Spleen (tissue), 11 donors: ENCODE measurements around the gene QKI. TPM values are rescaled to one million over a fixed set of nuclear protein-coding genes. Genes with fewer than 3 reads are reported as not detected.

ENCODE experiments used
- DNase-seq: peaks from one replicate; pipeline ENCODE4 v3.0.0-alpha.2; 2020
- H3K27ac ChIP-seq, 8 donors: fragments of 200-600 bp; sonication (generic) in 7 of 8; 1 replicate in 4 of 8; 2 replicates in 4 of 8; pipeline versions ENCODE4 v1.5.0 to v1.8.0; 2016 to 2021; ENCODE audit warnings: inconsistent platforms in 4 of 8, mild to moderate bottlenecking in 4 of 8, moderate library complexity in 1 of 8
- H3K27me3 ChIP-seq, 7 donors: fragments of 200-600 bp; sonication (generic) in 6 of 7; replicated peaks in 1 of 7; 1 replicate in 4 of 7; 2 replicates in 3 of 7; pipeline versions ENCODE4 v1.5.0 to v1.8.0; 2016 to 2021; ENCODE audit warnings: inconsistent platforms in 3 of 7, mild to moderate bottlenecking in 1 of 7
- H3K36me3 ChIP-seq, 6 donors: fragments of 200-600 bp; sonication (generic) in 5 of 6; 1 replicate in 4 of 6; 2 replicates in 2 of 6; pipeline versions ENCODE4 v1.5.0 to v1.8.0; 2016 to 2021; ENCODE audit warnings: inconsistent platforms in 2 of 6
- H3K4me1 ChIP-seq, 6 donors: fragments of 200-600 bp; sonication (generic) in 5 of 6; 1 replicate in 3 of 6; 2 replicates in 3 of 6; pipeline versions ENCODE4 v1.5.0 to v1.8.0; 2016 to 2021; ENCODE audit warnings: inconsistent platforms in 3 of 6
- H3K4me3 ChIP-seq, 8 donors: fragments of 200-600 bp; sonication (generic) in 7 of 8; 1 replicate in 4 of 8; 2 replicates in 4 of 8; pipeline versions ENCODE4 v1.5.0 to v1.8.0; 2016 to 2021; ENCODE audit warnings: inconsistent platforms in 4 of 8, mild to moderate bottlenecking in 4 of 8, moderate library complexity in 2 of 8
- H3K9me3 ChIP-seq, 8 donors: fragments of 200-600 bp; sonication (generic) in 7 of 8; 1 replicate in 4 of 8; 2 replicates in 4 of 8; pipeline versions ENCODE4 v1.5.0 to v1.8.0; 2016 to 2021; ENCODE audit warnings: inconsistent platforms in 4 of 8
- POLR2A ChIP-seq, 3 donors: fragments of 450-650 bp; IDR thresholded peaks; one replicate each; pipeline ENCODE4 v1.5.1; 2017; ENCODE audit warnings: antibody characterized with exemption in 3 of 3, mild to moderate bottlenecking in 1 of 3
- POLR2AphosphoS5 ChIP-seq, 3 donors: sonication (generic); formaldehyde crosslinking; IDR thresholded peaks; one replicate each; pipeline ENCODE4 v1.5.1; 2017; ENCODE audit warnings: antibody characterized with exemption in 3 of 3
- WGBS, 5 donors: extraction: QIAGEN DNeasy Blood & Tissue Kit in 3 of 5; methylation state at CpG; one replicate each; pipeline versions ENCODE4 v1.1.5 to v1.1.7; 2013 to 2018; 5-methylcytosine and 5-hydroxymethylcytosine counted together
- intact Hi-C: fragments of 100-400 bp; cut with DNase I; formaldehyde crosslinking; loops from one replicate; pipeline ENCODE4 v1.15.0; 2023; ENCODE audit warnings: low total_unique reads
- polyA plus RNA-seq, 3 donors: library from polyadenylated mRNA; stranded (reverse); fragments of 200-250 nt; gene quantifications; one replicate each; pipeline ENCODE4 v1.2.1, GENCODE V29; 2013
- total RNA-seq, 7 donors: library from RNA; depleted of rRNA in 3 of 7; stranded (reverse); fragments of >200 nt in 3 of 7; fragmentation: NEBNext Ultra II Directional in 4 of 7; extraction: Animal tissue kit (Norgen Biotek cat#: 25700) in 4 of 7; gene quantifications; one replicate each; pipeline versions ENCODE4 v1.1.0 to v1.2.1, GENCODE V29; 2016 to 2021
- TF ChIP-seq, protein P1 (sequence below), 11 experiments: fragments of 200-600 bp in 7 of 11; fragments of 450-650 bp in 4 of 11; sonication (generic) in 4 of 11; IDR thresholded peaks in 8 of 11; conservative IDR thresholded peaks in 3 of 11; 1 replicate in 7 of 11; 2 replicates in 4 of 11; pipeline versions ENCODE4 v1.4.0 to v1.8.0; 2016 to 2021; ENCODE audit warnings: antibody characterized with exemption in 11 of 11, inconsistent platforms in 4 of 11, mild to moderate bottlenecking in 1 of 11
- donor health status: healthy with polysubstance abuse.
- donor health status: DM: no; HTN: no; CAD: no; lungs with moderate emphysema.
- donor health status: DM: no; HTN: no; CAD: no.
- donor health status: Bipolar disorder and iron deficiency.
- donor health status: healthy.
- donor health status: DM: no; HTN: no; CAD: no.
- donor health status: DM: yes; HTN: yes; CAD: no.

Gene QKI
- total and polyA plus RNA-seq, 10 donors: 11.3 to 217 (median 180) TPM

DNA sequence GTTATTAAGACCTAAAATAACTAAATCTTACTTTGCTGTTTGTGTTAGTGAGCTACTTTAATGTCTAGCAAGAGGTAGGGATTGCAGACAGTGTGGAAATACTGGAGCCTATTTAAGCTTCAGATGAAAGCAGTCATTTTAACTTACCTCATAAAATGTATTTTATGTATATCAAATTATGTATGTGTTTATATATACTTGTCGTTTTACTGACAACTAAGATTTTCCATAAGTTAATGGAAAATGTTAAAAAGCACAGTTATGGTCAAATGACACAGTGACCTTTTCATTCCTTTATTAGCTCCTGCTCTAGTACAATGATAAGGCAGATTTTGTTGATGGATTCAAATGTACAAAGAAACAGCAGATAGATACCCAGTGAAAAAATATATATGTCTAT lies 34.6 kb downstream of the QKI start:
- H3K27ac ChIP-seq: no peak overlapping the region
- peaks cover 0 to 92% (median 40%) of the 10 kb centered on the region in 6 donors for H3K4me1 ChIP-seq
- peaks cover 0 to 8% (median 0%) of the 10 kb centered on the region in 6 donors for H3K36me3 ChIP-seq
- DNase-seq: no peak
- 18 to 54% (median 34%) methylated on average over 1 of the region's 1 CpG for WGBS, 5 donors
- intact Hi-C loops: no loop called here
- no peaks in the 10 kb centered on the region for H3K27me3 ChIP-seq
- H3K9me3 ChIP-seq: no peaks in the 10 kb centered on the region
- no peak overlapping the region for H3K4me3 ChIP-seq
- no peak for TF ChIP-seq POLR2AphosphoS5 (IDR thresholded peaks at IDR 0.05)
- TF ChIP-seq, protein P1, sequence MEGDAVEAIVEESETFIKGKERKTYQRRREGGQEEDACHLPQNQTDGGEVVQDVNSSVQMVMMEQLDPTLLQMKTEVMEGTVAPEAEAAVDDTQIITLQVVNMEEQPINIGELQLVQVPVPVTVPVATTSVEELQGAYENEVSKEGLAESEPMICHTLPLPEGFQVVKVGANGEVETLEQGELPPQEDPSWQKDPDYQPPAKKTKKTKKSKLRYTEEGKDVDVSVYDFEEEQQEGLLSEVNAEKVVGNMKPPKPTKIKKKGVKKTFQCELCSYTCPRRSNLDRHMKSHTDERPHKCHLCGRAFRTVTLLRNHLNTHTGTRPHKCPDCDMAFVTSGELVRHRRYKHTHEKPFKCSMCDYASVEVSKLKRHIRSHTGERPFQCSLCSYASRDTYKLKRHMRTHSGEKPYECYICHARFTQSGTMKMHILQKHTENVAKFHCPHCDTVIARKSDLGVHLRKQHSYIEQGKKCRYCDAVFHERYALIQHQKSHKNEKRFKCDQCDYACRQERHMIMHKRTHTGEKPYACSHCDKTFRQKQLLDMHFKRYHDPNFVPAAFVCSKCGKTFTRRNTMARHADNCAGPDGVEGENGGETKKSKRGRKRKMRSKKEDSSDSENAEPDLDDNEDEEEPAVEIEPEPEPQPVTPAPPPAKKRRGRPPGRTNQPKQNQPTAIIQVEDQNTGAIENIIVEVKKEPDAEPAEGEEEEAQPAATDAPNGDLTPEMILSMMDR (IDR thresholded peaks at IDR 0.05 in 8 of 11, conservative IDR thresholded peaks at IDR 0.05 in 3 of 11): no peak
- no peak for TF ChIP-seq POLR2A (IDR thresholded peaks at IDR 0.05)

DNA sequence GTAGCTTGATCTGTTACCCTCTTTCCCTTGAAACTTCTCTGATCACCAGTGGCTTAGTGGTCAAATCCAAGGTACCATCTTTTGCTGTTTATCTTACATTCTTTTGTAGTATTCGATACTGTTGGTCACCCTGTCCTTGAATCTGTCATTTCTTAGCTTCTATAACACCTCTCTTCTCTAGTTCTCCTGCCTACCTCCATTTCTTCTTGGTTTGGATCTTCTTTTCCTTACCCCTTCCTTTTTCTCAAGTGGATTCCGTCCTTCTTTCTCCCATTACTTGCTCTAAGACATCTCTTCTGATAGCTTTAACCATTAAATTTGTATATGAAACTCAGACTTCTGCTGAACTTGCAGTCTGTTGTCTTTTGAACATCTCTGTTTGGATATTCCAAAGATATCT lies 39.9 kb downstream of the QKI start:
- peaks cover 0 to 14% (median 2%) of the 10 kb centered on the region in 6 donors for H3K36me3 ChIP-seq
- H3K27ac ChIP-seq: no peak overlapping the region
- H3K27me3 ChIP-seq: no peaks in the 10 kb centered on the region
- H3K4me1 ChIP-seq: peaks cover 14 to 91% (median 39%) of the 10 kb centered on the region in 6 donors
- no peak overlapping the region for H3K4me3 ChIP-seq
- 92 to 100% (median 94%) methylated on average over 2 of the region's 2 CpGs for WGBS, 5 donors
- TF ChIP-seq POLR2AphosphoS5 (IDR thresholded peaks at IDR 0.05): no peak
- TF ChIP-seq POLR2A (IDR thresholded peaks at IDR 0.05): no peak
- TF ChIP-seq, protein P1 (IDR thresholded peaks at IDR 0.05 in 8 of 11, conservative IDR thresholded peaks at IDR 0.05 in 3 of 11): no peak
- intact Hi-C loops: no loop called here
- no peak for DNase-seq
- H3K9me3 ChIP-seq: no peaks in the 10 kb centered on the region

GRCh38 chr6:163455552-163455951 lies 41.0 kb downstream of the QKI start:
- no peak for TF ChIP-seq POLR2AphosphoS5 (IDR thresholded peaks at IDR 0.05)
- no peak for TF ChIP-seq POLR2A (IDR thresholded peaks at IDR 0.05)
- TF ChIP-seq, protein P1 (IDR thresholded peaks at IDR 0.05 in 8 of 11, conservative IDR thresholded peaks at IDR 0.05 in 3 of 11): no peak
- peaks cover 14 to 99% (median 47%) of the 10 kb centered on the region in 6 donors for H3K4me1 ChIP-seq
- H3K27ac ChIP-seq: no peak overlapping the region
- peaks cover 0 to 14% (median 2%) of the 10 kb centered on the region in 6 donors for H3K36me3 ChIP-seq
- H3K27me3 ChIP-seq: no peaks in the 10 kb centered on the region
- H3K9me3 ChIP-seq: no peaks in the 10 kb centered on the region
- H3K4me3 ChIP-seq: no peak overlapping the region
- no peak for DNase-seq
- intact Hi-C loops: no loop called here

GRCh38 chr6:163457637-163458561 lies 43.4 kb downstream of the QKI start:
- Histone ChIP-seq H3K4me3 (peak overlapping the region in 1 of 8 donors; percentile 17), H3K4me1 (peaks cover 22 to 99% (median 60%) of the 10 kb centered on the region in 6 donors), H3K36me3 (peaks cover 0 to 14% (median 2%) of the 10 kb centered on the region in 6 donors), H3K27ac (peak overlapping the region in 7 of 8 donors; percentile 35 to 82 (median 80)), H3K27me3 (no peaks in the 10 kb centered on the region), H3K9me3 (no peaks in the 10 kb centered on the region)
- DNase-seq: no peak
- intact Hi-C loops: no loop called here
- WGBS, 5 donors: 58 to 72% (median 67%) methylated on average over 3 of the region's 3 CpGs
- TF ChIP-seq, protein P1 (IDR thresholded peaks at IDR 0.05 in 8 of 11, conservative IDR thresholded peaks at IDR 0.05 in 3 of 11): peak in 1 of 11 experiments; percentile 18
- TF ChIP-seq POLR2AphosphoS5 (IDR thresholded peaks at IDR 0.05) (peak in 1 of 3 donors; percentile 71), POLR2A (IDR thresholded peaks at IDR 0.05) (no peak)
